ENCODE measurements around the gene KCNMB3. TPM values are rescaled to one million over a fixed set of nuclear protein-coding genes. Genes with fewer than 3 reads are reported as not detected.

Gene KCNMB3
- total and polyA plus RNA-seq, 2 experiments from 2014 or later = 2.6 to 3.5 TPM

DNA sequence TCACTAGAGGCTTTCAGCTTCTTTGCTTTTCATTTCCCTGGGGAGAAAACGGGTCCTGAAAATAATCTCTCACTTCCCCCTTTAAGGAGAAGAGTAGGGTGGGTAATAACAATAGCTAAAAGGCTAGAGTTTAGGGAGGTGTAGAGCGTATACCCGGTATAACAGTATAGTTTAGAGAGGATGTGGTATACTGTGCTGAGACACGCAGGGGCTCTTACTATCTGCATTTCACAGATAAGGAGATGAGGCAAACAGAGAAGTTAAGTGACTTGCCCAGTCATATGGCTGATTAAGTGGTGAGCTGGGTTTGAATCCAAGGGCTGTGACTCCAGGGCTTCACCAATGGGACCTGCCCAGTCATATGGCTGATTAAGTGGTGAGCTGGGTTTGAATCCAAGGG, 15.0 kb upstream of the KCNMB3 start:
- 85% methylated on average over 4 of the region's 4 CpGs for WGBS (ENCODE audit: low lambda C conversion rate, missing lambda C conversion rate)
- Histone ChIP-seq H3K4me2 (no peak overlapping the region), H3K9me2 (replicated peaks; ENCODE audit: insufficient read depth) (no peaks in the 10 kb centered on the region), H3K9me3 (ENCODE audit: low read depth) (no peaks in the 10 kb centered on the region), H4K20me1 (ENCODE audit: insufficient read depth, poor library complexity, severe bottlenecking) (no peaks in the 10 kb centered on the region), H2AFZ (no peak overlapping the region), H3K27me3 (no peaks in the 10 kb centered on the region), H3K27ac (no peak overlapping the region), H3K4me3 (no peak overlapping the region), H3K4me1 (ENCODE audit: insufficient read depth) (no peaks in the 10 kb centered on the region), H3K79me2 (no peaks in the 10 kb centered on the region), H3K36me3 (replicated peaks; ENCODE audit: insufficient read depth, low read depth) (no peaks in the 10 kb centered on the region)
- DNase-seq (ENCODE audit: low spot score) = no peak
- TF ChIP-seq EZH2 (IDR thresholded peaks at IDR 0.05; ENCODE audit: borderline replicate concordance) (no peak), CTCF (IDR thresholded peaks at IDR 0.05; ENCODE audit: poor library complexity) (no peak), EZH2phosphoT487 (IDR thresholded peaks at IDR 0.05; ENCODE audit: low read depth, severe bottlenecking, unreplicated experiment) (no peak)

GRCh38 chr3:179265092-179265491, 14.2 kb upstream of the KCNMB3 start:
- H2AFZ ChIP-seq = no peak overlapping the region
- no peak overlapping the region for H3K4me3 ChIP-seq
- no peak overlapping the region for H3K27ac ChIP-seq
- TF ChIP-seq CTCF (IDR thresholded peaks at IDR 0.05; ENCODE audit: poor library complexity) = no peak
- TF ChIP-seq EZH2phosphoT487 (IDR thresholded peaks at IDR 0.05; ENCODE audit: low read depth, severe bottlenecking, unreplicated experiment) = no peak
- no peak for TF ChIP-seq EZH2 (IDR thresholded peaks at IDR 0.05; ENCODE audit: borderline replicate concordance)
- no peaks in the 10 kb centered on the region for H3K9me3 ChIP-seq (ENCODE audit: low read depth)
- no peaks in the 10 kb centered on the region for H4K20me1 ChIP-seq (ENCODE audit: insufficient read depth, poor library complexity, severe bottlenecking)
- H3K9me2 ChIP-seq (replicated peaks; ENCODE audit: insufficient read depth) = no peaks in the 10 kb centered on the region
- H3K36me3 ChIP-seq (replicated peaks; ENCODE audit: insufficient read depth, low read depth) = no peaks in the 10 kb centered on the region
- DNase-seq (ENCODE audit: low spot score) = no peak
- no peaks in the 10 kb centered on the region for H3K4me1 ChIP-seq (ENCODE audit: insufficient read depth)
- no peak overlapping the region for H3K4me2 ChIP-seq
- 100% methylated on average over 1 of the region's 1 CpG for WGBS (ENCODE audit: low lambda C conversion rate, missing lambda C conversion rate)
- H3K79me2 ChIP-seq = no peaks in the 10 kb centered on the region
- H3K27me3 ChIP-seq = no peaks in the 10 kb centered on the region

DNA sequence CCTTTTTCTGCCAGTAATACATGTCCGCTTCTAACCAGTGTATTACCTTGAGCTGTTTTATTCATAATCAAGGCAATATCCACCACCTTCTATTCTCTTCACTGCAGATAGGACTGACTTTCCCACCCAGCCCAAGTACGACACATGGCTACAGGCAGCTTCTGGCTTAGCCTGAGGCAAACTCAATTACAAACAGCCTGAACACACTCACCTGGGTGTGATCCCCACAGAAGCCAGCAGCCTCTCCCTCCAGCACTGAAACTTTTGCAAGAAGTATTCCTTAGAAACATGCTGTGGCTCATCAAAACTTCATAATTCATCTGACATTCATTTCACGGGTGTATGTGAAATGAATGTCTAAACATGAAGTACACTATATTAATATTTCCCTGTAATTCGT, 13.5 kb upstream of the KCNMB3 start:
- DNase-seq (ENCODE audit: low spot score) = no peak
- H2AFZ ChIP-seq = no peak overlapping the region
- no peaks in the 10 kb centered on the region for H3K27me3 ChIP-seq
- H3K27ac ChIP-seq = no peak overlapping the region
- H3K36me3 ChIP-seq (replicated peaks; ENCODE audit: insufficient read depth, low read depth) = no peaks in the 10 kb centered on the region
- no peak overlapping the region for H3K4me2 ChIP-seq
- no peaks in the 10 kb centered on the region for H3K4me1 ChIP-seq (ENCODE audit: insufficient read depth)
- no peaks in the 10 kb centered on the region for H3K9me2 ChIP-seq (replicated peaks; ENCODE audit: insufficient read depth)
- H4K20me1 ChIP-seq (ENCODE audit: insufficient read depth, poor library complexity, severe bottlenecking) = no peaks in the 10 kb centered on the region
- no peaks in the 10 kb centered on the region for H3K79me2 ChIP-seq
- no peaks in the 10 kb centered on the region for H3K9me3 ChIP-seq (ENCODE audit: low read depth)
- no peak for TF ChIP-seq EZH2 (IDR thresholded peaks at IDR 0.05; ENCODE audit: borderline replicate concordance)
- no peak for TF ChIP-seq CTCF (IDR thresholded peaks at IDR 0.05; ENCODE audit: poor library complexity)
- TF ChIP-seq EZH2phosphoT487 (IDR thresholded peaks at IDR 0.05; ENCODE audit: low read depth, severe bottlenecking, unreplicated experiment) = no peak
- 42% methylated on average over 4 of the region's 4 CpGs for WGBS (ENCODE audit: low lambda C conversion rate, missing lambda C conversion rate)
- no peak overlapping the region for H3K4me3 ChIP-seq

GRCh38 chr3:179263134-179263533, 12.2 kb upstream of the KCNMB3 start:
- Histone ChIP-seq H3K27ac (no peak overlapping the region), H3K36me3 (replicated peaks; ENCODE audit: insufficient read depth, low read depth) (no peaks in the 10 kb centered on the region), H3K4me2 (no peak overlapping the region), H3K27me3 (no peaks in the 10 kb centered on the region), H3K9me3 (ENCODE audit: low read depth) (no peaks in the 10 kb centered on the region), H2AFZ (no peak overlapping the region), H3K79me2 (no peaks in the 10 kb centered on the region), H3K4me3 (no peak overlapping the region), H3K4me1 (ENCODE audit: insufficient read depth) (no peaks in the 10 kb centered on the region), H3K9me2 (replicated peaks; ENCODE audit: insufficient read depth) (no peaks in the 10 kb centered on the region), H4K20me1 (ENCODE audit: insufficient read depth, poor library complexity, severe bottlenecking) (no peaks in the 10 kb centered on the region)
- no peak for DNase-seq (ENCODE audit: low spot score)
- TF ChIP-seq CTCF (IDR thresholded peaks at IDR 0.05; ENCODE audit: poor library complexity) = no peak
- no peak for TF ChIP-seq EZH2phosphoT487 (IDR thresholded peaks at IDR 0.05; ENCODE audit: low read depth, severe bottlenecking, unreplicated experiment)
- TF ChIP-seq EZH2 (IDR thresholded peaks at IDR 0.05; ENCODE audit: borderline replicate concordance) = no peak
- over 99% methylated on average over 25 of the region's 29 CpGs for WGBS (ENCODE audit: low lambda C conversion rate, missing lambda C conversion rate)

Measured in hepatocyte (in vitro differentiated cells).